IPS DF 6.9 (cell line): Measurements from ENCODE around the gene CD99.
"Not testable (repeated sequence)": the region's sequence is repeated elsewhere in the genome, so short reads cannot be mapped to it uniquely, and the experiment has no call there.

Experiments
- DNase-seq: peaks from one replicate; pipeline ENCODE4 v3.0.0-alpha.2; 2013; ENCODE audit warnings: low read depth, low spot score
- H3K27ac ChIP-seq: one replicate; pipeline ENCODE4 v1.5.1; 2013; ENCODE audit warnings: low read length, control low read depth
- H3K27me3 ChIP-seq: 2 replicates; pipeline ENCODE4 v1.6.1; 2013; ENCODE audit warnings: mild to moderate bottlenecking, low read length; ENCODE audit not compliant: control insufficient read depth, insufficient read depth
- H3K36me3 ChIP-seq: 2 replicates; pipeline ENCODE4 v1.6.1; 2013; ENCODE audit warnings: low read length; ENCODE audit not compliant: control insufficient read depth, insufficient read depth
- H3K4me1 ChIP-seq: 2 replicates; pipeline ENCODE4 v1.6.1; 2013; ENCODE audit warnings: low read length; ENCODE audit not compliant: control insufficient read depth, insufficient read depth
- H3K4me3 ChIP-seq: 2 replicates; pipeline ENCODE4 v1.5.1; 2013; ENCODE audit warnings: mild to moderate bottlenecking, low read length
- H3K9me3 ChIP-seq: 2 replicates; pipeline ENCODE4 v1.6.1; 2013; ENCODE audit warnings: low read length, inconsistent platforms; ENCODE audit not compliant: control insufficient read depth, insufficient read depth
- WGBS: extraction: QIAGEN DNeasy Blood & Tissue Kit; methylation state at CpG from one replicate; pipeline ENCODE4 v1.1.7; 2013; ENCODE audit warnings: mixed read lengths, missing lambda C conversion rate; ENCODE audit not compliant: insufficient read length, insufficient coverage; 5-methylcytosine and 5-hydroxymethylcytosine counted together

Gene CD99

GRCh38 chrX:2711441-2711840 is 20.3 kb downstream of the CD99 start:
- no peak for DNase-seq
- Histone ChIP-seq H3K36me3 (no peaks in the 10 kb centered on the region), H3K9me3 (no peaks in the 10 kb centered on the region), H3K4me1 (peaks cover 9% of the 10 kb centered on the region; the same call in 1 of the 2 replicates), H3K4me3 (no peak overlapping the region), H3K27ac (no peak overlapping the region), H3K27me3 (no peaks in the 10 kb centered on the region)
- no CpG with 5 or more reads among the region's 2 CpGs for WGBS

GRCh38 chrX:2712428-2712827 is 21.3 kb downstream of the CD99 start:
- WGBS: no CpG with 5 or more reads among the region's 9 CpGs
- no peaks in the 10 kb centered on the region for H3K9me3 ChIP-seq
- no peaks in the 10 kb centered on the region for H3K36me3 ChIP-seq
- peaks cover 8% of the 10 kb centered on the region; the same call in 1 of the 2 replicates for H3K4me1 ChIP-seq
- no peak for DNase-seq
- no peak overlapping the region for H3K27ac ChIP-seq
- H3K27me3 ChIP-seq: no peaks in the 10 kb centered on the region
- no peak overlapping the region for H3K4me3 ChIP-seq

DNA sequence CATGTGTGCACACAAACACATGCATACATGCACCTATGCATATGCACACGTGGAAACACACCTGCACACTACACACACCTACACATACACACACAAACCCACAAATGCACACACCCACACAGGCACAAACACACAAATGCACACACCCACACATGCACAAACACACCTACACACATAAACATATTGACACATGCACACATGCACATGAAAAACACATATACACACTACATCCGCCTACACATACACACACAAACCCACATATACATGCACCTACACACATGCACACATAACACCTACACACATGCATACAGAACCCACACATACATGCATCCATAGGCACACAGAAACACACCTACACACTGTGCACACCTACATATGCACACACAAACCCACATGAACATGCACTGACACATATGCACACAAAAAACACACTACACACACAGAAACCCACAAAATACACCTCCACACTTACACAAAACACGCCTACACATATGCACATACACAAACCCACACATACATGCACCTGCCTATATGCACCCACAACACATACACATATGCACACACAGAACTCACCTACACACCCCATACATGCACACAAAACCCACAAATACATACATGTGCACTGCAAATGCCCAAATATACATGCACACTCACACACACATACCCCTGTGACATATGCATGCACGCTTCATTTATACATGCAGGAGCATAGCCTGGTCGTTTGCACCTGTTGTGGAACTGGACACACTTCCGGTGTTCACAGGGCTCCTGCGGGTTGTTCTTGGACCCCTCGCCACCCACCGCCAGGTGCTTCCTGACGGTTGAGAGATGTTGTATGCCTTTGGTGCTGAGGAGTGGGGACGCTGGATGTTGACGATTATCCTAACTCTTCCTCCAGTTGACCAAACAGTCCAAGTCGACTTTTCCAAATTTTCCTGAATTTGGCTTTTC is 22.1 kb downstream of the CD99 start:
- Histone ChIP-seq H3K36me3 (no peaks in the 10 kb centered on the region), H3K4me1 (peaks cover 5% of the 10 kb centered on the region; the same call in 1 of the 2 replicates), H3K27me3 (no peaks in the 10 kb centered on the region), H3K9me3 (no peaks in the 10 kb centered on the region), H3K4me3 (no peak overlapping the region), H3K27ac (no peak overlapping the region)
- DNase-seq: no peak
- WGBS: 100% methylated on average over 2 of the region's 13 CpGs

DNA sequence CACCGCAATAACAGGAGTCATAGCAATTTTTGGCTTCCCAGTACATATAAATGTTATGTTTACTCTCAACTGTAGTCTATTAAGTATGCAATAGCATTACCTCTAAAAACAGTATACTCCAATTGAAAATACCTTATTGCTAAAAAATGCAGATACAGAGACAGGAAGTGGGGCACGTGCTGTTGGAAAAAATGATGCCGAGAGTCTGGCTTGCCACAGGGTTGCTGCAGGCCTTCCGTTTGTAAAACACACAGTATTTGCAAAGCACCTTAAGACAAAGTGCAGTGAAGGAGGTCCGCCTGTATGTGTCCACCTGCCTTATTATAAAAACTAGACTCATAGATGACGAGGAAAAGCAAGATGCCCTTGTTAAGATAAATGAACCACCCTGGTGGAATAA is 23.5 kb downstream of the CD99 start:
- WGBS: no CpG with 5 or more reads among the region's 6 CpGs
- H3K4me3 ChIP-seq: no peak overlapping the region
- H3K9me3 ChIP-seq: no peaks in the 10 kb centered on the region
- peaks cover 2% of the 10 kb centered on the region; the same call in 1 of the 2 replicates for H3K4me1 ChIP-seq
- H3K36me3 ChIP-seq: no peaks in the 10 kb centered on the region
- no peak for DNase-seq
- H3K27me3 ChIP-seq: no peaks in the 10 kb centered on the region
- no peak overlapping the region for H3K27ac ChIP-seq

- no CpG with 5 or more reads among the region's 11 CpGs for WGBS
- no peak overlapping the region for H3K4me3 ChIP-seq
- no peak overlapping the region for H3K27ac ChIP-seq
- no peaks in the 10 kb centered on the region for H3K36me3 ChIP-seq
- no peaks in the 10 kb centered on the region for H3K27me3 ChIP-seq
- no peaks in the 10 kb centered on the region for H3K4me1 ChIP-seq
- no peaks in the 10 kb centered on the region for H3K9me3 ChIP-seq
- no peak for DNase-seq
Measured at GRCh38 chrX:2715066-2715600, 24.0 kb downstream of the CD99 start.

DNA sequence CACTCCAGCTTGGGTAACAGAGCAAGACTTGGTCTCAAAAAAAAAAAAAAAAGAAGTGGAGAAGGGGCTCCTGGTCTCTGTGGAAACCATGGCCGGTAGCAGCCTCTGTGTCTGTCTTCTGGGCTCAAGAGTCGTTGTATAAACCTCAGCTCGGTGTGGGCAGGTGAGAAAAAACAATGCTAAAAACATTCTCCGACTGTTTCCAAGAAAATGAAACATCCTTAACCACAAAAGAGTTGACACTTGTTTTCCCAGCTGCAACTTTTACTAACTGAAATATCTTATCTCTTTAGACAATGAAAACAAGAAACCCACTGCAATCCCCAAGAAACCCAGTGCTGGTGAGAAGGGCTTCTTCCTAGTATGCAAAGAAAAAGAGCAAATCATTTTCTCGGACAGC is 26.2 kb downstream of the CD99 start:
- no peak for DNase-seq
- Histone ChIP-seq H3K27ac (no peak overlapping the region), H3K36me3 (no peaks in the 10 kb centered on the region), H3K9me3 (no peaks in the 10 kb centered on the region), H3K4me1 (no peaks in the 10 kb centered on the region), H3K4me3 (no peak overlapping the region), H3K27me3 (no peaks in the 10 kb centered on the region)
- WGBS: no CpG with 5 or more reads among the region's 5 CpGs

- Histone ChIP-seq H3K27me3 (no peaks in the 10 kb centered on the region), H3K4me1 (no peaks in the 10 kb centered on the region), H3K4me3 (no peak overlapping the region), H3K36me3 (no peaks in the 10 kb centered on the region), H3K27ac (no peak overlapping the region), H3K9me3 (no peaks in the 10 kb centered on the region)
- no CpG with 5 or more reads among the region's 2 CpGs for WGBS
- no peak for DNase-seq
Measured at GRCh38 chrX:2718821-2719220, 27.7 kb downstream of the CD99 start.

GRCh38 chrX:2719774-2720447 is 28.8 kb downstream of the CD99 start:
- H3K4me1 ChIP-seq: no peaks in the 10 kb centered on the region
- no peak for DNase-seq
- no CpG with 5 or more reads among the region's 10 CpGs for WGBS
- no peak overlapping the region for H3K4me3 ChIP-seq
- H3K9me3 ChIP-seq: no peaks in the 10 kb centered on the region
- H3K36me3 ChIP-seq: no peaks in the 10 kb centered on the region
- H3K27ac ChIP-seq: no peak overlapping the region
- no peaks in the 10 kb centered on the region for H3K27me3 ChIP-seq

GRCh38 chrX:2723286-2723879 is 32.3 kb downstream of the CD99 start:
- Histone ChIP-seq H3K4me1 (no peaks in the 10 kb centered on the region), H3K27me3 (no peaks in the 10 kb centered on the region), H3K9me3 (no peaks in the 10 kb centered on the region), H3K4me3 (no peak overlapping the region), H3K36me3 (no peaks in the 10 kb centered on the region), H3K27ac (no peak overlapping the region)
- no peak for DNase-seq
- no CpG with 5 or more reads among the region's 20 CpGs for WGBS

GRCh38 chrX:2727264-2727663 is 36.2 kb downstream of the CD99 start:
- not testable (repeated sequence) for H3K36me3 ChIP-seq, DNase-seq, H3K4me1 ChIP-seq, H3K4me3 ChIP-seq, H3K27ac ChIP-seq, H3K9me3 ChIP-seq, H3K27me3 ChIP-seq
- WGBS: no CpG with 5 or more reads among the region's 11 CpGs
